Stimulated activated naive B cell treated with anti-CD40 and anti-IgM and Interleukin-4, amounts not matched to agents 10 μg/mL and 1 μg/mL and 100 μg/mL, for 72 hours (primary cell): ENCODE measurements around the gene CLASRP.
"Not testable (repeated sequence)": the region's sequence is repeated elsewhere in the genome, so short reads cannot be mapped to it uniquely, and the experiment has no call there.

Experiments used
- ATAC-seq, 2 donors: fragments of 150-1000 bp; cut with Tn5 transposase; replicated peaks; 2 replicates each; pipeline ENCODE4 v1.10.0; 2021; ENCODE audit warnings: moderate library complexity in 1 of 2
- DNase-seq: peaks from one replicate; pipeline ENCODE4 v3.0.0; 2021
- H3K27ac Mint-ChIP-seq: one replicate; pipeline ENCODE4 v1.8.0; 2022; ENCODE audit warnings: mild to moderate bottlenecking, mixed read lengths
- H3K27me3 Mint-ChIP-seq, 2 donors: one replicate each; pipeline ENCODE4 v1.8.0; 2022; ENCODE audit warnings: mixed read lengths in 2 of 2
- H3K36me3 Mint-ChIP-seq, 2 donors: one replicate each; pipeline ENCODE4 v1.8.0; 2022; ENCODE audit warnings: mixed read lengths in 2 of 2, mild to moderate bottlenecking in 1 of 2
- H3K4me1 Mint-ChIP-seq, 2 donors: one replicate each; pipeline ENCODE4 v1.8.0; 2022; ENCODE audit warnings: mixed read lengths in 2 of 2, mild to moderate bottlenecking in 1 of 2
- H3K4me3 Mint-ChIP-seq, 2 donors: one replicate each; pipeline ENCODE4 v1.8.0; 2022; ENCODE audit warnings: mild to moderate bottlenecking in 2 of 2, mixed read lengths in 2 of 2, moderate library complexity in 1 of 2
- H3K9me3 Mint-ChIP-seq, 2 donors: one replicate each; pipeline ENCODE4 v1.8.0; 2022; ENCODE audit warnings: mixed read lengths in 2 of 2, mild to moderate bottlenecking in 1 of 2

CLASRP gene

GRCh38 chr19:45038931-45039893 is at the start of gene CLASRP:
Gene CLASRP, plus strand, starts transcription at chr19:45039045. Its CDS starts 1,168 bp downstream, at chr19:45040213.
- Mint-ChIP-seq H3K4me3 (peak within 1 kb of the TSS; percentile 91 to 92), H3K27ac (peak within 1 kb of the TSS; percentile 96), H3K4me1 (peaks cover 25 to 43% of the 10 kb centered on the region in 2 donors), H3K9me3 (peaks cover 0 to 2% of the 10 kb centered on the region in 2 donors), H3K27me3 (no peaks in the 10 kb centered on the region), H3K36me3 (peaks cover 48 to 63% of the 10 kb centered on the region in 2 donors)
- ATAC-seq: peak; percentile 95 to 97
- peak; percentile 83 for DNase-seq

DNA sequence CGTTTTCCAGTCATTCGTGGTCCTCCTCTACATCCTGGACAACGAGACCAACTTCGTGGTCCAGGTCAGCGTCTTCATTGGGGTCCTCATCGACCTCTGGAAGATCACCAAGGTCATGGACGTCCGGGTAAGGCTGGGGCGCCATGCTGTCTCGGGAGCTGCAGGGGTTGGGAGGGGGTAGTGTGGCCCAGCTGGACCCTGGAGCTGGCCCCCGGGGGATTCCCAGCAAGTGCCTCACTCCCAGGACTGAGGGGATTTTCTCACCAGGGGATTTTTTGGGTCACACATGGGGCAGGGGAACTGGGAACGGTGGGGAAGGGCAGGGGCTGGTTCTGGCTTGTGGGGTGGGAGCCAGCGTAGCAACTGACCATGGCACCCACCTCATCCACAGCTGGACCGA is 48.4 kb upstream of the CLASRP start:
- no peak overlapping the region for H3K4me3 Mint-ChIP-seq

GRCh38 chr19:44990966-44991365 is 47.9 kb upstream of the CLASRP start:
- DNase-seq: no peak
- no peak overlapping the region for H3K4me3 Mint-ChIP-seq
- H3K36me3 Mint-ChIP-seq: peaks cover 34 to 55% of the 10 kb centered on the region in 2 donors
- H3K27ac Mint-ChIP-seq: peak overlapping the region; percentile 73
- no peak for ATAC-seq
- no peaks in the 10 kb centered on the region for H3K9me3 Mint-ChIP-seq
- H3K4me1 Mint-ChIP-seq: peaks cover 5 to 15% of the 10 kb centered on the region in 2 donors
- no peaks in the 10 kb centered on the region for H3K27me3 Mint-ChIP-seq

More for the DNA sequence above, 48.4 kb upstream of the CLASRP start:
- peaks cover 37 to 59% of the 10 kb centered on the region in 2 donors for H3K36me3 Mint-ChIP-seq
- H3K9me3 Mint-ChIP-seq: no peaks in the 10 kb centered on the region
- DNase-seq (no peak), ATAC-seq (no peak)
- no peak overlapping the region for H3K27ac Mint-ChIP-seq
- no peaks in the 10 kb centered on the region for H3K27me3 Mint-ChIP-seq
- H3K4me1 Mint-ChIP-seq: peaks cover 5 to 15% of the 10 kb centered on the region in 2 donors

- ATAC-seq (no peak), DNase-seq (no peak)
- Mint-ChIP-seq H3K9me3 (no peaks in the 10 kb centered on the region), H3K4me3 (no peak overlapping the region), H3K27ac (peak overlapping the region; percentile 25), H3K27me3 (no peaks in the 10 kb centered on the region), H3K36me3 (peaks cover 26 to 44% of the 10 kb centered on the region in 2 donors), H3K4me1 (peaks cover 5 to 13% of the 10 kb centered on the region in 2 donors)
Observed at GRCh38 chr19:44992336-44993163, 46.3 kb upstream of the CLASRP start.

- peak overlapping the region; percentile 3 for H3K27ac Mint-ChIP-seq
- peaks cover 5 to 11% of the 10 kb centered on the region in 2 donors for H3K4me1 Mint-ChIP-seq
- H3K9me3 Mint-ChIP-seq: no peaks in the 10 kb centered on the region
- no peaks in the 10 kb centered on the region for H3K27me3 Mint-ChIP-seq
- no peak overlapping the region for H3K4me3 Mint-ChIP-seq
- H3K36me3 Mint-ChIP-seq: peaks cover 21 to 39% of the 10 kb centered on the region in 2 donors
- ATAC-seq: no peak
- DNase-seq: no peak
Observed at GRCh38 chr19:44993526-44993925, 45.3 kb upstream of the CLASRP start.

DNA sequence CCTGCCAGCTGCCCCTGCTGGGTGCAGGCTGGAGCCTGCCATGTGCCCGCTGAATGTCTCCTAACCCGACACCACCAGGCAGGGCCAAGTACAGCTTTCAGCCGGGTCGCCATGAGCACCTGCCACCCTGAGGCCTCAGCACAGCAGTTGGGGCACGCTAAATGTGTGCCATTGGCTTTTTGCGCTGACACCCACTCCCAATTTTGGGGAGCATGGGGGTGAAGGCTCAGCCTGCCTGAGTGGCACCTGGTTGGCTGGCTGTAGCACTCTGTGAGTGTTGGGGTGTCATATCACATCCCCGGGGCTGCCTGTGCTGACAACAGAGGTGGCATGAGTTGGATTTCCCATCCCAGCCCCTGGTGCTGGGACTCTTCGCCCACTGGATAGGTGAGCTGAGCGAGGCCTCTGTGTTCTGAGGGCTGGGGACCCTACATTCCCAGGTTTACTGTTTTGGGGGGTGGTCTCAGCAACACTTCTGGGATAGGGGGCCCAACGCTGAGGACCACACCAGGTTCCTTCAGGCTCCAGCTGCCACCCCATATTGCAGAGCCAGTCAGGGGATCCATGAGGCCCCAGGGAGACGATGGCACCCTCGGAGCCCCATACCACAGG is 44.8 kb upstream of the CLASRP start:
- no peak for DNase-seq
- ATAC-seq: no peak

DNA sequence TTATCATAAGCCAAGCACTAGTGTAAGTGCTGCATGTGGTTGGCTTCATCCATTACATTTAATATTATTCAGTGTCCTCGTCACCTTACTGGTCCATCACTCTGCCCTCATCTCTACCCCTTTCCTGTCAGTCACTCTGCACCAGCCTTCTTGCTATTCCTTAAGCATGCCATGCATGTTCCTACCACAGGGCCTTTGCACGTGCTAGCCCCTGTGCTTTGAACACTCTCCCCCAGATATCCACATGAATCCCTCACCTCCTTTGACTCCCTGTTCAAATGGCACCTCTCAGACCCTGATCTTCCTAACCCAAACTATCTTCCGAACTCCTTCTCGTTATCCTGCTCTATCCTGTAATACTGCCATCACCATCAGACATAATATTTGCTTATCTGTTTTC is 40.8 kb upstream of the CLASRP start:
- H3K4me1 Mint-ChIP-seq: peaks cover 8 to 17% of the 10 kb centered on the region in 2 donors
- no peak for DNase-seq
- H3K4me3 Mint-ChIP-seq: no peak overlapping the region
- peaks cover 12 to 22% of the 10 kb centered on the region in 2 donors for H3K36me3 Mint-ChIP-seq
- peaks cover 0 to 1% of the 10 kb centered on the region in 2 donors for H3K9me3 Mint-ChIP-seq
- ATAC-seq: no peak
- H3K27me3 Mint-ChIP-seq: no peaks in the 10 kb centered on the region
- no peak overlapping the region for H3K27ac Mint-ChIP-seq

More for the DNA sequence above, 44.8 kb upstream of the CLASRP start:
- no peaks in the 10 kb centered on the region for H3K9me3 Mint-ChIP-seq
- H3K4me1 Mint-ChIP-seq: peaks cover 3 to 9% of the 10 kb centered on the region in 2 donors
- peaks cover 19 to 37% of the 10 kb centered on the region in 2 donors for H3K36me3 Mint-ChIP-seq
- H3K4me3 Mint-ChIP-seq: no peak overlapping the region
- peak overlapping the region; percentile 3 for H3K27ac Mint-ChIP-seq
- H3K27me3 Mint-ChIP-seq: no peaks in the 10 kb centered on the region

DNA sequence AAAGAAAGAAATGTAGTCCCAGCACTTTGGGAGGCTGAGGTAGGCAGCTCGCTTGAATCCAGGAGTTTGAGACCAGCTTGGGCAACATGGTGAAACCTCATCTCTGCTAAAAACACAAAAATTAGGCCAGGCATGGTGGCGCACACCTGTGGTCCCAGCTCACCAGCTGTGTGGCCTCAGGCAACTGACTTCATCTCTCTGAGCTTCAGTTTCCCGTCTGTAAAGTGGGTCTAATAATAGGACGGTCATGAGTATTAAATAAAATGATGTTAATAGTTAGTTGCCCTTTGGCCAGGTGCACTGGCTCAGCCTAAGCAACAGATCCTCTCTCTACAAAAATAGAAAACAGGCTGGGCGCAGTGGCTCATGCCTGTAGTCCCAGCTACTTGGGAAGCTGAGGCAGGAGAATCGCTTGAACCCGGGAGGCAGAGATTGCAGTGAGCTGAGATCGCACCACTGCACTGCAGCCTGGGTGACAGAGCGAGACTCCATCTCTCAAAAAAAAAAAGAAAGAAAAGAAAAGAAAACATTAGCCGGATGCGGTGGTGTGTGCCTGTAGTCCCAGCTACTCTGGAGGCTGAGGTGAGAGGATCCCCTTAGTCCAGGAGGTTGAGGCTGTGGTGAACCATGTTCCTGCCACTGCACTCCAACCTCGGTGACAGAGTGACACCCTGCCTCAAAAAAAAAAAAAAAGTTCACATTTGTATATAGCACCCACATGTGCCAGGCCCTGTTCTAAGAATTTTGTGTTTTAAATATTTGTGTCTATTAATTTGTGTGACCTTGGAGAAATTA is 39.5 kb upstream of the CLASRP start:
- H3K4me1 Mint-ChIP-seq: peaks cover 8 to 17% of the 10 kb centered on the region in 2 donors
- not testable (repeated sequence) for ATAC-seq, H3K27ac Mint-ChIP-seq, H3K27me3 Mint-ChIP-seq, DNase-seq, H3K4me3 Mint-ChIP-seq, H3K9me3 Mint-ChIP-seq
- peaks cover 9 to 18% of the 10 kb centered on the region in 2 donors for H3K36me3 Mint-ChIP-seq

GRCh38 chr19:45000665-45001064 is 38.2 kb upstream of the CLASRP start:
- DNase-seq: not testable (repeated sequence)
- peak overlapping the region; percentile 84 for H3K27ac Mint-ChIP-seq

GRCh38 chr19:45001087-45001739 is 37.6 kb upstream of the CLASRP start, which contains the start of gene RELB:
Gene RELB, plus strand, starts transcription at chr19:45001464. Its CDS starts 116 bp downstream, at chr19:45001580.
- Mint-ChIP-seq H3K4me3 (peak within 1 kb of the TSS; percentile 91 to 93), H3K36me3 (peaks cover 13 to 16% of the 10 kb centered on the region in 2 donors), H3K4me1 (peaks cover 5 to 22% of the 10 kb centered on the region in 2 donors), H3K9me3 (peaks cover 0 to 1% of the 10 kb centered on the region in 2 donors), H3K27ac (peak within 1 kb of the TSS; percentile 99), H3K27me3 (no peaks in the 10 kb centered on the region)
- ATAC-seq (peak; percentile 72 to 74), DNase-seq (peak; percentile 92)

More at GRCh38 chr19:45000665-45001064, 38.2 kb upstream of the CLASRP start:
- not testable (repeated sequence) for ATAC-seq, H3K9me3 Mint-ChIP-seq, H3K27me3 Mint-ChIP-seq
- H3K4me1 Mint-ChIP-seq: peaks cover 5 to 18% of the 10 kb centered on the region in 2 donors
- H3K36me3 Mint-ChIP-seq: peaks cover 10 to 13% of the 10 kb centered on the region in 2 donors
- peak overlapping the region; percentile 70 to 91 for H3K4me3 Mint-ChIP-seq

DNA sequence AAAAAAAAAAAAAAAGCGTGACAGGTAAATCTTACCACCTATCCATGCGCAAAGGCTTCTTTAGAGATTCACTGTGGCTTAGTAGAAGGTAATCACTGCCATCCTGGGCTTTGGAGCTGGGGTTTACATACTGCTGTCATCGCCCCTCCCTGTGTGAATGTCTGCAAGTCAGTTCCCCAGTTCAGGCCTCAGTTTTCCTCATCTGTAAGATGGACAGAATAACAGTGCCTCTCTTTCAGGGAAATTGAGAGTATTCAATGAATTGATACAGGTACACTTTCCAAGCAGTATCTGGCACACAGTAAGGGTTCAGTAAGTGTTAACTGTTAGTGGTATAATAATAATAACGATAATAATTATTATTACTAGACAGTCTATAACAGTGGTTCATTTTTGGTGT is 35.4 kb upstream of the CLASRP start:
- H3K9me3 Mint-ChIP-seq: peaks cover 0 to 1% of the 10 kb centered on the region in 2 donors
- peaks cover 20 to 26% of the 10 kb centered on the region in 2 donors for H3K36me3 Mint-ChIP-seq
- DNase-seq (no peak), ATAC-seq (no peak)
- no peak overlapping the region for H3K27ac Mint-ChIP-seq
- no peaks in the 10 kb centered on the region for H3K27me3 Mint-ChIP-seq
- H3K4me1 Mint-ChIP-seq: peaks cover 5 to 31% of the 10 kb centered on the region in 2 donors
- no peak overlapping the region for H3K4me3 Mint-ChIP-seq

- Mint-ChIP-seq H3K4me1 (peaks cover 10 to 43% of the 10 kb centered on the region in 2 donors), H3K9me3 (peaks cover 0 to 1% of the 10 kb centered on the region in 2 donors), H3K36me3 (peaks cover 33 to 41% of the 10 kb centered on the region in 2 donors), H3K27ac (peak overlapping the region; percentile 62), H3K4me3 (no peak overlapping the region), H3K27me3 (no peaks in the 10 kb centered on the region)
- ATAC-seq: no peak
- DNase-seq: no peak
Observed at GRCh38 chr19:45005787-45006186, 33.1 kb upstream of the CLASRP start.
